C4-2B (cell line): ENCODE results near the gene ATP5F1D.

ENCODE experiments used
- ZFX ChIP-seq: fragments of 450-650 bp; IDR thresholded peaks from 2 replicates; pipeline ENCODE4 v1.6.1; 2017
- TF ChIP-seq, protein P1 (sequence below): fragments of 450-650 bp; conservative IDR thresholded peaks from 2 replicates; pipeline ENCODE4 v1.5.1; 2017; ENCODE audit warnings: mild to moderate bottlenecking

DNA sequence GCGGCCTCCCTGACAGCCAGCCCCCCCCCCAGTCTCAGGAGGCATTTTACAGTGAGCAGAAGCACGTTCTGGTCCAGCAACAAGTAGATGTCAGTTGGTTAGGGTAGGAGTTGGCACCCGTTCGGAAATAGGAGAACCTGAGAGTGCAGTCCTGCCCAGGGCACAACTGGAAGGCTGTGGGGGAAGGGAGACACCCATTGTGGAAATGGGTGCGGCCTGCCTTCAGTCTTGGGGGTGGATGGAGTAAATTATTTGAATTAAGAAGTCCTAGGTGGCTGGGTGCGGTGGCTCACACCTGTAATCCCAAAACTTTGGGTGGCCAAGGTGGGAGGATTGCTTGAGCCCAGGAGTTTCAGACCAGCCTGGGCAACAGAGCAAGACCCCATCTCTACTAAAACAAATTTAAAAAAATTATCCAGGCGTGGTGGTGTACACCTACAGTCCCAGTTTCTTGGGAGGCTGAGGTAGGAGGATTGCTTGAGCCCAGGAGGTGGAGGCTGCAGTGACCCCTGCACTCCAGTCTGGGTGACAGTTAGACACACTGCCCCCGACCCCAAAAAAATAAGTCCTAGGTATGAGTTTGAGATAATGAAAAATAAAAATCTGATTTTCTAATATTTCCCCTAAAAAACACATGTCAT lies 28.8 kb downstream of the ATP5F1D start:
- TF ChIP-seq, protein P1, sequence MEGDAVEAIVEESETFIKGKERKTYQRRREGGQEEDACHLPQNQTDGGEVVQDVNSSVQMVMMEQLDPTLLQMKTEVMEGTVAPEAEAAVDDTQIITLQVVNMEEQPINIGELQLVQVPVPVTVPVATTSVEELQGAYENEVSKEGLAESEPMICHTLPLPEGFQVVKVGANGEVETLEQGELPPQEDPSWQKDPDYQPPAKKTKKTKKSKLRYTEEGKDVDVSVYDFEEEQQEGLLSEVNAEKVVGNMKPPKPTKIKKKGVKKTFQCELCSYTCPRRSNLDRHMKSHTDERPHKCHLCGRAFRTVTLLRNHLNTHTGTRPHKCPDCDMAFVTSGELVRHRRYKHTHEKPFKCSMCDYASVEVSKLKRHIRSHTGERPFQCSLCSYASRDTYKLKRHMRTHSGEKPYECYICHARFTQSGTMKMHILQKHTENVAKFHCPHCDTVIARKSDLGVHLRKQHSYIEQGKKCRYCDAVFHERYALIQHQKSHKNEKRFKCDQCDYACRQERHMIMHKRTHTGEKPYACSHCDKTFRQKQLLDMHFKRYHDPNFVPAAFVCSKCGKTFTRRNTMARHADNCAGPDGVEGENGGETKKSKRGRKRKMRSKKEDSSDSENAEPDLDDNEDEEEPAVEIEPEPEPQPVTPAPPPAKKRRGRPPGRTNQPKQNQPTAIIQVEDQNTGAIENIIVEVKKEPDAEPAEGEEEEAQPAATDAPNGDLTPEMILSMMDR, result no peak
- no peak for TF ChIP-seq ZFX
